MCF 10A (cell line): Measurements from ENCODE around the gene MEI1. TPM values are rescaled to one million over a fixed set of nuclear protein-coding genes. Genes with fewer than 3 reads are reported as not detected.

Source experiments
- BruUV-seq: library from RNA; stranded (reverse); fragments of 400-500 nt; replicated peaks from 2 replicates; lab custom pipeline; 2021; lab: Mats Ljungman, UMichigan
- CTCF ChIA-PET: fragments of 300-600 bp; sonication (Branson Sonifier 250); formaldehyde crosslinking; extraction: SDS; loops from one replicate; lab custom pipeline; 2021; ENCODE audit warnings: antibody characterized with exemption, inconsistent platforms; lab: Yijun Ruan, JAX
- POLR2A ChIA-PET: fragments of 300-600, 350-650 bp; sonication (Branson Sonifier 250); formaldehyde crosslinking; extraction: SDS; loops from one replicate; lab custom pipeline; 2020; ENCODE audit warnings: antibody characterized with exemption, inconsistent platforms; lab: Yijun Ruan, JAX
- DNase-seq: peaks from one replicate; pipeline ENCODE4 v3.0.0-alpha.2; 2018; ENCODE audit not compliant: unreplicated experiment
- H3K27ac Mint-ChIP-seq: one replicate; pipeline ENCODE4 v1.8.0; 2022; ENCODE audit warnings: mild to moderate bottlenecking, low read depth, mixed read lengths; ENCODE audit not compliant: unreplicated experiment
- H3K27me3 Mint-ChIP-seq: one replicate; pipeline ENCODE4 v1.8.0; 2022; ENCODE audit warnings: mixed read lengths; ENCODE audit not compliant: insufficient read depth, unreplicated experiment
- H3K36me3 Mint-ChIP-seq: one replicate; pipeline ENCODE4 v1.8.0; 2022; ENCODE audit warnings: mild to moderate bottlenecking, moderate library complexity, mixed read lengths; ENCODE audit not compliant: insufficient read depth, unreplicated experiment
- H3K4me1 Mint-ChIP-seq: one replicate; pipeline ENCODE4 v1.8.0; 2022; ENCODE audit warnings: mixed read lengths; ENCODE audit not compliant: insufficient read depth, unreplicated experiment
- H3K4me3 Mint-ChIP-seq: one replicate; pipeline ENCODE4 v1.8.0; 2022; ENCODE audit warnings: mild to moderate bottlenecking, moderate library complexity, mixed read lengths; ENCODE audit not compliant: unreplicated experiment
- H3K9me3 Mint-ChIP-seq: one replicate; pipeline ENCODE4 v1.8.0; 2022; ENCODE audit warnings: mixed read lengths; ENCODE audit not compliant: unreplicated experiment
- intact Hi-C: fragments of 100-400 bp; cut with micrococcal nuclease; formaldehyde crosslinking; loops from 2 replicates; pipeline ENCODE4 v1.14.1; 2022
- total RNA-seq: library from RNA; stranded (reverse); gene quantifications from 2 replicates; pipeline ENCODE4 v1.2.3, GENCODE V29; 2022
- TF ChIP-seq, protein P1 (sequence below): fragments of 200-600 bp; IDR thresholded peaks from one replicate; pipeline ENCODE4 v1.8.0; 2022; ENCODE audit warnings: antibody characterized with exemption, mild to moderate bottlenecking; ENCODE audit not compliant: unreplicated experiment

The MEI1 gene
- total RNA-seq, 1 experiment from 2014 or later: not detected

DNA sequence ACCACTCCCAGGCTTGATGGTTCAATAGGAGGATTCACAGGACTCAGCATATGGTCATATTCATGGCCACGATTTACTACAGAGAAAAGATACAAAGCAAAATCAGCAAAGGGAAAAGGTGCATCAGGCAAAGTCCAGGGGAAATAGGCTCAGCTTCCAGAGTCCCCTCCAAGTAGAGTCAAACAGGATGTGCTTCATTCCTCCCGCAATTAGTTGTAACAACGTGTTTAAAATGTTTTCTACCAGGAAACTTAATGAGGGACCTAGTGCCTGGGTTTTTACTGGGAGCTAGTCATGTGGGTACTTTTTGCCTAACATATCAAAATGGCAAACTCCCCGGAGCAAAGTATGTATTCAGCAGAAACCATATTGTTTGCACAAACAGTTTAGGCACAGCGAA is 118.7 kb downstream of the MEI1 start:
- TF ChIP-seq, protein P1, sequence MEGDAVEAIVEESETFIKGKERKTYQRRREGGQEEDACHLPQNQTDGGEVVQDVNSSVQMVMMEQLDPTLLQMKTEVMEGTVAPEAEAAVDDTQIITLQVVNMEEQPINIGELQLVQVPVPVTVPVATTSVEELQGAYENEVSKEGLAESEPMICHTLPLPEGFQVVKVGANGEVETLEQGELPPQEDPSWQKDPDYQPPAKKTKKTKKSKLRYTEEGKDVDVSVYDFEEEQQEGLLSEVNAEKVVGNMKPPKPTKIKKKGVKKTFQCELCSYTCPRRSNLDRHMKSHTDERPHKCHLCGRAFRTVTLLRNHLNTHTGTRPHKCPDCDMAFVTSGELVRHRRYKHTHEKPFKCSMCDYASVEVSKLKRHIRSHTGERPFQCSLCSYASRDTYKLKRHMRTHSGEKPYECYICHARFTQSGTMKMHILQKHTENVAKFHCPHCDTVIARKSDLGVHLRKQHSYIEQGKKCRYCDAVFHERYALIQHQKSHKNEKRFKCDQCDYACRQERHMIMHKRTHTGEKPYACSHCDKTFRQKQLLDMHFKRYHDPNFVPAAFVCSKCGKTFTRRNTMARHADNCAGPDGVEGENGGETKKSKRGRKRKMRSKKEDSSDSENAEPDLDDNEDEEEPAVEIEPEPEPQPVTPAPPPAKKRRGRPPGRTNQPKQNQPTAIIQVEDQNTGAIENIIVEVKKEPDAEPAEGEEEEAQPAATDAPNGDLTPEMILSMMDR: no peak
- no peaks in the 10 kb centered on the region for H3K9me3 Mint-ChIP-seq
- H3K27ac Mint-ChIP-seq: no peak overlapping the region
- ChIA-PET POLR2A (interaction anchor here (0.7 kb wide), 1 partner anchor 129 kb away, joined by 3 read pairs; the partner anchor contains the start of gene CENPM), CTCF (interaction anchor here (0.6 to 1.1 kb wide), 3 partner anchors 123 to 682 kb away, joined by 4 to 5 read pairs (median 4); no protein-coding TSS in a partner anchor)
- H3K36me3 Mint-ChIP-seq: no peaks in the 10 kb centered on the region
- no TSS peak for BruUV-seq
- intact Hi-C loops: no loop called here
- no peaks in the 10 kb centered on the region for H3K27me3 Mint-ChIP-seq
- H3K4me3 Mint-ChIP-seq: no peak overlapping the region
- no peaks in the 10 kb centered on the region for H3K4me1 Mint-ChIP-seq
- no peak for DNase-seq

- POLR2A ChIA-PET: interaction anchor here (0.6 kb wide), 1 partner anchor 534 kb away, joined by 6 read pairs; no protein-coding TSS in a partner anchor
- Mint-ChIP-seq H3K36me3 (no peaks in the 10 kb centered on the region), H3K27ac (no peak overlapping the region), H3K27me3 (no peaks in the 10 kb centered on the region), H3K4me1 (no peaks in the 10 kb centered on the region), H3K9me3 (no peaks in the 10 kb centered on the region), H3K4me3 (no peak overlapping the region)
- TF ChIP-seq, protein P1: no peak
- CTCF ChIA-PET: interaction anchor here (1.0 to 1.1 kb wide), 2 partner anchors 123 to 634 kb away, joined by 4 read pairs; no protein-coding TSS in a partner anchor
- intact Hi-C loops: no loop called here
- no TSS peak for BruUV-seq
- DNase-seq: no peak
Observed at GRCh38 chr22:41818596-41818995, 119.3 kb downstream of the MEI1 start.

GRCh38 chr22:41819257-41819656 is 120.0 kb downstream of the MEI1 start:
- Mint-ChIP-seq H3K4me1 (no peaks in the 10 kb centered on the region), H3K4me3 (no peak overlapping the region), H3K27me3 (no peaks in the 10 kb centered on the region), H3K27ac (no peak overlapping the region), H3K9me3 (no peaks in the 10 kb centered on the region), H3K36me3 (no peaks in the 10 kb centered on the region)
- no peak for DNase-seq
- ChIA-PET CTCF (interaction anchor here (0.6 to 1.1 kb wide), 3 partner anchors 98 to 348 kb away, joined by 3 to 5 read pairs (median 4); no protein-coding TSS in a partner anchor), POLR2A (interaction anchor here (0.6 kb wide), 1 partner anchor 533 kb away, joined by 6 read pairs; no protein-coding TSS in a partner anchor)
- no TSS peak for BruUV-seq
- TF ChIP-seq, protein P1: no peak
- intact Hi-C loops: no loop called here

GRCh38 chr22:41820447-41820846 is 121.1 kb downstream of the MEI1 start:
- no peaks in the 10 kb centered on the region for H3K4me1 Mint-ChIP-seq
- H3K36me3 Mint-ChIP-seq: no peaks in the 10 kb centered on the region
- no peaks in the 10 kb centered on the region for H3K27me3 Mint-ChIP-seq
- no peaks in the 10 kb centered on the region for H3K9me3 Mint-ChIP-seq
- intact Hi-C loops: loop anchor here (5.0 kb wide), 2 partner anchors 37 to 292 kb away; no protein-coding TSS in a partner anchor
- ChIA-PET POLR2A (no interaction called here), CTCF (interaction anchor here (0.6 to 3.8 kb wide), 3 partner anchors 120 to 651 kb away, joined by 3 to 24 read pairs (median 16); no protein-coding TSS in a partner anchor)
- TF ChIP-seq, protein P1: no peak
- BruUV-seq: no TSS peak
- no peak for DNase-seq
- H3K4me3 Mint-ChIP-seq: no peak overlapping the region
- no peak overlapping the region for H3K27ac Mint-ChIP-seq
